ENCODE results near the gene PYGL. TPM values are rescaled to one million over a fixed set of nuclear protein-coding genes. Genes with fewer than 3 reads are reported as not detected.

The PYGL gene
- total RNA-seq, 1 donor from 2014 or later = 71.1 TPM

DNA sequence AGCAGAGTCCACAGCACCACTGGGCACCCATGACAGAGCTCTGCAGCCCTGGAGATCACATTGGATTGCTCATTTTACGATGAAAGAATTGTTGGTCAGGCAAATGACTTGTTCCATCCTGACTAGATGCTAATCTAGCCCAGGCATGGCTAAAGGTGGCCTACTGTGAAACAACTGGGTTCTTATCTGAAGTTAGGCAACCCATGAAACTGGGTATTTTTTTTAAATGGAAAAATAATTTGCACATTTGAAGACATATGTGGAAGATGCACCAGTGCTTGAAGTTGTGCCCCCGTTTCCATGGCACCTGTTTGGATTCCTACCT is 8.3 kb downstream of the PYGL start:
- TF ChIP-seq, protein P1, sequence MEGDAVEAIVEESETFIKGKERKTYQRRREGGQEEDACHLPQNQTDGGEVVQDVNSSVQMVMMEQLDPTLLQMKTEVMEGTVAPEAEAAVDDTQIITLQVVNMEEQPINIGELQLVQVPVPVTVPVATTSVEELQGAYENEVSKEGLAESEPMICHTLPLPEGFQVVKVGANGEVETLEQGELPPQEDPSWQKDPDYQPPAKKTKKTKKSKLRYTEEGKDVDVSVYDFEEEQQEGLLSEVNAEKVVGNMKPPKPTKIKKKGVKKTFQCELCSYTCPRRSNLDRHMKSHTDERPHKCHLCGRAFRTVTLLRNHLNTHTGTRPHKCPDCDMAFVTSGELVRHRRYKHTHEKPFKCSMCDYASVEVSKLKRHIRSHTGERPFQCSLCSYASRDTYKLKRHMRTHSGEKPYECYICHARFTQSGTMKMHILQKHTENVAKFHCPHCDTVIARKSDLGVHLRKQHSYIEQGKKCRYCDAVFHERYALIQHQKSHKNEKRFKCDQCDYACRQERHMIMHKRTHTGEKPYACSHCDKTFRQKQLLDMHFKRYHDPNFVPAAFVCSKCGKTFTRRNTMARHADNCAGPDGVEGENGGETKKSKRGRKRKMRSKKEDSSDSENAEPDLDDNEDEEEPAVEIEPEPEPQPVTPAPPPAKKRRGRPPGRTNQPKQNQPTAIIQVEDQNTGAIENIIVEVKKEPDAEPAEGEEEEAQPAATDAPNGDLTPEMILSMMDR (IDR thresholded peaks at IDR 0.05; ENCODE audit: insufficient read depth, low read length, severe bottlenecking) = no peak
- peak; percentile 76 for FAIRE-seq
- H3K36me3 ChIP-seq (ENCODE audit: control insufficient read depth, insufficient read depth, low read length) = peaks cover 16% of the 10 kb centered on the region
- no peaks in the 10 kb centered on the region for H3K27me3 ChIP-seq (ENCODE audit: control insufficient read depth, insufficient read depth, low read length)
- peak; percentile 42 for DNase-seq (ENCODE audit: low read depth)
- H3K4me3 ChIP-seq (ENCODE audit: low read depth, low read length) = no peak overlapping the region

DNA sequence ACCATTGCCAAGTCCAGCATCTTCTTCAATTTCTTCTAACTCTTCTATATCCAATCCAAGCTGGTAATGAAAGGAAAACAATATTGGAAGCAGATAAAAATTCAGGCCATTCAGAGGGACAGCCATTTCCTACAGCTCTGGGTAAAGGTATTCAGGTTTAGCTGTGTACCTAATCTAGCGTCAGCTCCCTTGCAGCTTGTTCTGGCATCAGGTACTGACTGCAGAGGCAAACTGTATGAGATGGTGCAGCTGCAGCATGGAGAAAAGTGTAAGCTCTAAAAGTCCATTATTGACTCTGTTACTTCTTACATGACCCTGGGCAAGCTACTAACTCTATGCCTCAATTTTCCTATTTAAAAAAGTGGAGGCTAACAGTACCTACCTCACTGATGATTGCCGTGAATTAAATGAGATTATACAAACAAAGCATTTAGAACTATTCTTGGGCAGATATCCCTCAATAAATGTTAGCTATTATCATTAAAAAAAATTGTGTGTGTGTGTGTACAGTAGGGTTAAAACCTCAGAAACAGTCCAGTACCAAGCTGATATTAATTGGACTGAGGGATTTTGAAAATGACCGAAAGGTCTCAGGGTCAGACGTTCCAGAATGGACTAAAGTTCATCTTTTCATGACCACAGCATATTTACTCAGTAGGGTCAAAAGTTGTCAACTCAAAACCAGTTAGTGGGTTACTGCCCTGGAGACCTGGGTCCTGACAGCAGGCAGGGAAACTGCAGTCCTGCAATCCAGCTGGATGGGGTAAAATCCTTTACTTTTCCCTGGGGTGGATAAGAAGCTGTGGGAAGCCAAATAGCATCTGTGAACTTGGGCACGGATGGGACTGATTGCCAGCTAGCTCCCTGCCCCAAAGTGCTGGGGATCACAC is 8.9 kb downstream of the PYGL start:
- H3K4me3 ChIP-seq (ENCODE audit: low read depth, low read length) = no peak overlapping the region
- no peaks in the 10 kb centered on the region for H3K27me3 ChIP-seq (ENCODE audit: control insufficient read depth, insufficient read depth, low read length)
- FAIRE-seq (no peak), DNase-seq (ENCODE audit: low read depth) (no peak)
- TF ChIP-seq, protein P1 (IDR thresholded peaks at IDR 0.05; ENCODE audit: insufficient read depth, low read length, severe bottlenecking) = no peak
- peaks cover 14% of the 10 kb centered on the region for H3K36me3 ChIP-seq (ENCODE audit: control insufficient read depth, insufficient read depth, low read length)

DNA sequence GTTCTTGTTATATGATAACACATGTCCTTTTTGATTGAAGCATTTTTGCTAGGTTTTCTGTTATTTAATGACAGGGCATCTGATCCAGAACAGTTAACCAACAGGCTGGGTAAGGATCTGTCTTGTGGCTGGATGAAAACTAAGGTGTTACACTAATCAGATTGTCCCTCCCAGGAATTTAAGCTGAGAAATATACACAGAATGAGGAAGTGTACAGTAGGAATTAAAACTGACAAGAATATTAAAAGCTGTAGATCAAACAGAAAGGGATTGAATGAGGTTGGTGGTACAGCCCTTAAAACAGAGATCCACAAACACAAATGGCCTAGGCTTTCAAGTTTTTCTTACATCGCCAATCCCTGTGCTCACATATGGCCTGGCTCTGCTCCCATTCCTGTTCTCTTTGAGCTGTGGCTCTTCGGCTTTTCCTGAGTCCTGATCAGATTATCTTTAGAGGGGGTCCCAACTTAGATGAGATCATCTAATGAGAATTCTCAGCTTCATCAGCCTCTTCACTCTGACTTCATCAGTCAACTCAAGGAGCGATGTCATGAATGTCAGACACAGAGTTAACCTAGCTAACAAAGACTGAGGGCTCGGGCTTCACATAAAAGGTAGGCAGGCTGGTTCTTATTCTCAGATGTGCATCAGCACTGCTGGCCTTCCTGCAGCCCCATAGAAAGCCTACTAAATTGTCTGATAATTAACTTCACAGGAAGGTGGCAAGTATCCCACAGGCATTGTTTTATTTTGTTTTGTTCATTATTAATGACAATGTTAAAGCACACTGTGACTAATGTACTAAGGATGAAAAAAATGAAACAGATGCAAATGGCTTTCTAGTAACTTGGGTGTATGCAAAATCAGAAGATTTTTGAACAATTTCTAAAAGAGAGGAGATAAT is 11.4 kb downstream of the PYGL start:
- FAIRE-seq (no peak), DNase-seq (ENCODE audit: low read depth) (no peak)
- TF ChIP-seq, protein P1 (IDR thresholded peaks at IDR 0.05; ENCODE audit: insufficient read depth, low read length, severe bottlenecking) = no peak
- Histone ChIP-seq H3K4me3 (ENCODE audit: low read depth, low read length) (no peak overlapping the region), H3K36me3 (ENCODE audit: control insufficient read depth, insufficient read depth, low read length) (peaks cover 17% of the 10 kb centered on the region), H3K27me3 (ENCODE audit: control insufficient read depth, insufficient read depth, low read length) (no peaks in the 10 kb centered on the region)

DNA sequence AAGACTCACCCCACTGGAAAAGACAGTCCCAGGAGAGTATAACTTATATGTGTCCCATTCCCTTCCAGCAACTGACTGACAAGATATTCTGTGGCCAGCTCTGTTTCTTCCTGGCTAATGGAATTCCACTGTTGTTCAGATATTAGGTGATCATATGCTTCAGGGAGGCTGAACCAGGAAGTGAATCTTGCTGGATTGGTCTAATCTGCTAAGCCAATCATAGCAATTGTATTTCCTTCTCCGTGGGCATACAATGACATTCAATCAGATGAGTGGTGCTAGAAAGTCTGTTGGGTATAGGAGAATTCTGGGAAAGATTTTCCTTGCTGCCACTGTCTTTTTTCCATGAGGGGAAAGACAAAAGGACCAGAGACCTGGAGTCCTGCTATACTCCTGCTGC is 12.1 kb downstream of the PYGL start:
- Histone ChIP-seq H3K4me3 (ENCODE audit: low read depth, low read length) (no peak overlapping the region), H3K36me3 (ENCODE audit: control insufficient read depth, insufficient read depth, low read length) (peaks cover 17% of the 10 kb centered on the region), H3K27me3 (ENCODE audit: control insufficient read depth, insufficient read depth, low read length) (no peaks in the 10 kb centered on the region)
- no peak for FAIRE-seq
- TF ChIP-seq, protein P1 (IDR thresholded peaks at IDR 0.05; ENCODE audit: insufficient read depth, low read length, severe bottlenecking) = no peak
- DNase-seq (ENCODE audit: low read depth) = no peak

DNA sequence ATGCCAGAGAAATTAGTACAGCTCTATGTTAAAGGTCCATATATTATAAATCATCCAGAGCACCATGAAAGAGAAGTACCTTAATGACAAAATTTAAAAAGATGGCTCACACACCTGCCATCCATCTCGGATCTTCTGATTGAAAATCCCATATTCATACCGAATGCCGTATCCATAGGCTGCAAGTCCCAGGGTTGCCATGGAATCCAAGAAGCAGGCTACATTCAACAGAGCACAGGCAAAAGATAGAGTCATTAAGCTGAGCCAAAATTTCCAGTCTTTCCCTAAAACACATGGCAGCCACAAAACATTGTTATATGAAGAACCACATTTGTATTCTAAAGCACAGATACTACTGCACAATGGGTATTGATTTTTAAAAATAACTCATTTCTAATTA is 12.7 kb downstream of the PYGL start:
- Histone ChIP-seq H3K27me3 (ENCODE audit: control insufficient read depth, insufficient read depth, low read length) (no peaks in the 10 kb centered on the region), H3K4me3 (ENCODE audit: low read depth, low read length) (no peak overlapping the region), H3K36me3 (ENCODE audit: control insufficient read depth, insufficient read depth, low read length) (peaks cover 17% of the 10 kb centered on the region)
- TF ChIP-seq, protein P1 (IDR thresholded peaks at IDR 0.05; ENCODE audit: insufficient read depth, low read length, severe bottlenecking) = no peak
- no peak for DNase-seq (ENCODE audit: low read depth)
- no peak for FAIRE-seq

Measured in bronchial epithelial cell (primary cell).